Measurements from ENCODE around the gene MCM3AP. TPM values are rescaled to one million over a fixed set of nuclear protein-coding genes. Genes with fewer than 3 reads are reported as not detected.

Gene MCM3AP
- total RNA-seq, 2 donors from 2014 or later = 52.7 to 102 TPM

DNA sequence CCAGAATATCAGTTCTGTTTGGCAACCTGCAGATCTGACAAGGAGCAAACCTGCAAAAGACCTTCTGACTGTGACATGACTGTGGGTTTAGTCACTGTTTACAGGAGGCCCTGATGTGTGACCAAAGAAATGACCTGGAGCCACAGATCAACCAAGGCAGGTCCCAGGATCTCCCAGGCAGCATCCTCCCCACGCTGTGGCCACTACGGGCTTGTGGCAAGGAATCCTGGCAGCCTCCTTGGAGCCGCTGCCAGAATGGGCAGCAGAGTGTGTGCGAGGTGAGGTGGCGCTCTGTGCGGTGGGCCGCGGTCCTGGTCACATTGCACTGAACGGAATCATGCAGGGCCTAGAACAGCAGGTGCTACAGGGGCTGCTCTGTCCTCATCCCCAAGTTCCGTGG, 15.9 kb downstream of the MCM3AP start:
- no peak for TF ChIP-seq POLR2A (IDR thresholded peaks at IDR 0.05)
- TF ChIP-seq, protein P1, sequence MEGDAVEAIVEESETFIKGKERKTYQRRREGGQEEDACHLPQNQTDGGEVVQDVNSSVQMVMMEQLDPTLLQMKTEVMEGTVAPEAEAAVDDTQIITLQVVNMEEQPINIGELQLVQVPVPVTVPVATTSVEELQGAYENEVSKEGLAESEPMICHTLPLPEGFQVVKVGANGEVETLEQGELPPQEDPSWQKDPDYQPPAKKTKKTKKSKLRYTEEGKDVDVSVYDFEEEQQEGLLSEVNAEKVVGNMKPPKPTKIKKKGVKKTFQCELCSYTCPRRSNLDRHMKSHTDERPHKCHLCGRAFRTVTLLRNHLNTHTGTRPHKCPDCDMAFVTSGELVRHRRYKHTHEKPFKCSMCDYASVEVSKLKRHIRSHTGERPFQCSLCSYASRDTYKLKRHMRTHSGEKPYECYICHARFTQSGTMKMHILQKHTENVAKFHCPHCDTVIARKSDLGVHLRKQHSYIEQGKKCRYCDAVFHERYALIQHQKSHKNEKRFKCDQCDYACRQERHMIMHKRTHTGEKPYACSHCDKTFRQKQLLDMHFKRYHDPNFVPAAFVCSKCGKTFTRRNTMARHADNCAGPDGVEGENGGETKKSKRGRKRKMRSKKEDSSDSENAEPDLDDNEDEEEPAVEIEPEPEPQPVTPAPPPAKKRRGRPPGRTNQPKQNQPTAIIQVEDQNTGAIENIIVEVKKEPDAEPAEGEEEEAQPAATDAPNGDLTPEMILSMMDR (IDR thresholded peaks at IDR 0.05) = no peak
- Histone ChIP-seq H3K27me3 (no peaks in the 10 kb centered on the region), H3K4me1 (no peaks in the 10 kb centered on the region), H3K27ac (no peak overlapping the region), H3K36me3 (replicated peaks in 1 of 2; ENCODE audit: insufficient read depth in 1 of 2, low read depth in 2 of 2) (peaks cover 24 to 63% of the 10 kb centered on the region in 2 donors), H3K9me3 (no peaks in the 10 kb centered on the region), H3K4me3 (no peak overlapping the region)
- DNase-seq (no peak), ATAC-seq (no peak)
- 92 to 98% methylated on average over 9 to 10 of the region's 10 CpGs for WGBS, 2 donors
- intact Hi-C loops (cut with DNase I) = no loop called here

DNA sequence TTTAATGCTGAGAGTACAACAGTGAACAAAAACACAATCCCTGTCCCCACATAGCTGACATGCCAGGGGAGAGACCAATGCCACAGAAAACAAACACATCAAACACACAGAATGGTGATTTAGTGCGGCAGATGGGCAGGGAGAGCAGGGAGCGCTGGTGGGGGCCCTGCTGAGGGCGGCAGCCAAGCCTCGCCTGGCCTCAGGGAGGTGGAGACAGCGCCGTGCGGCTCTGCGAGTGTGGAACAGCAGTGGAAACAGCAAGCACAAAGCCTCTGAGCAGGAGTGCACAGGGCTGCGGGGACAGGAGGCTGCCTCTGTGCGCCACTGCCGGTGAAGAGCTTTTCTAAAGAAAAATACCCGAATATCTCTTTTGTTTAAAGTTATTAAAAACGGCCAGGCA, 17.0 kb downstream of the MCM3AP start:
- H3K4me3 ChIP-seq = no peak overlapping the region
- ATAC-seq (no peak), DNase-seq (no peak)
- intact Hi-C loops (cut with DNase I) = no loop called here
- no peaks in the 10 kb centered on the region for H3K9me3 ChIP-seq
- TF ChIP-seq, protein P1 (IDR thresholded peaks at IDR 0.05) = no peak
- no peak for TF ChIP-seq POLR2A (IDR thresholded peaks at IDR 0.05)
- peaks cover 24 to 53% of the 10 kb centered on the region in 2 donors for H3K36me3 ChIP-seq (replicated peaks in 1 of 2; ENCODE audit: insufficient read depth in 1 of 2, low read depth in 2 of 2)
- H3K27ac ChIP-seq = no peak overlapping the region
- H3K4me1 ChIP-seq = no peaks in the 10 kb centered on the region
- no peaks in the 10 kb centered on the region for H3K27me3 ChIP-seq
- 90% methylated on average over 13 of the region's 13 CpGs for WGBS, 2 donors

DNA sequence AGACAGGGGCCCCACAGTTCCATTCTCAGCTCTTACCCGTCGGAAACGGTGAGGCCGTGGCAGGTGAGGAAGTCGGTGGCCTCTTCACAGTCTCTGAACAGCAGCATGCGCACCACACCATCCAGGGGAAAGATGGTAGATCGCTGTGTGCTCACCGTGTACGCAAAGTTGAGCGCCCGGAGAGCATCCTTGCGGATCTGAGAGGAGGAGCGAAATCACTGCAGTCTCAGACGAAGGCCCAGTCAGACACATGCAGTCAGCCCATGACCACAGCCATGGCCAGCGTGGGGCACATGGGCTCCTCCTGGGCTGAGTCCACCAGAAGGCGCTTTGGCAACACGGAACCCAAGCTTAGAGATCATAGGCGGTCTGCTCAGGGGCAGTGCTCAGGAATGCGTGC, 18.5 kb downstream of the MCM3AP start:
- Histone ChIP-seq H3K9me3 (no peaks in the 10 kb centered on the region), H3K27me3 (no peaks in the 10 kb centered on the region), H3K4me3 (no peak overlapping the region), H3K4me1 (no peaks in the 10 kb centered on the region), H3K27ac (no peak overlapping the region), H3K36me3 (replicated peaks in 1 of 2; ENCODE audit: insufficient read depth in 1 of 2, low read depth in 2 of 2) (peaks cover 14 to 44% of the 10 kb centered on the region in 2 donors)
- TF ChIP-seq, protein P1 (IDR thresholded peaks at IDR 0.05) = no peak
- TF ChIP-seq POLR2A (IDR thresholded peaks at IDR 0.05) = no peak
- intact Hi-C loops (cut with DNase I) = no loop called here
- no peak for ATAC-seq
- DNase-seq = no peak
- 86 to 92% methylated on average over 18 to 19 of the region's 19 CpGs for WGBS, 2 donors

DNA sequence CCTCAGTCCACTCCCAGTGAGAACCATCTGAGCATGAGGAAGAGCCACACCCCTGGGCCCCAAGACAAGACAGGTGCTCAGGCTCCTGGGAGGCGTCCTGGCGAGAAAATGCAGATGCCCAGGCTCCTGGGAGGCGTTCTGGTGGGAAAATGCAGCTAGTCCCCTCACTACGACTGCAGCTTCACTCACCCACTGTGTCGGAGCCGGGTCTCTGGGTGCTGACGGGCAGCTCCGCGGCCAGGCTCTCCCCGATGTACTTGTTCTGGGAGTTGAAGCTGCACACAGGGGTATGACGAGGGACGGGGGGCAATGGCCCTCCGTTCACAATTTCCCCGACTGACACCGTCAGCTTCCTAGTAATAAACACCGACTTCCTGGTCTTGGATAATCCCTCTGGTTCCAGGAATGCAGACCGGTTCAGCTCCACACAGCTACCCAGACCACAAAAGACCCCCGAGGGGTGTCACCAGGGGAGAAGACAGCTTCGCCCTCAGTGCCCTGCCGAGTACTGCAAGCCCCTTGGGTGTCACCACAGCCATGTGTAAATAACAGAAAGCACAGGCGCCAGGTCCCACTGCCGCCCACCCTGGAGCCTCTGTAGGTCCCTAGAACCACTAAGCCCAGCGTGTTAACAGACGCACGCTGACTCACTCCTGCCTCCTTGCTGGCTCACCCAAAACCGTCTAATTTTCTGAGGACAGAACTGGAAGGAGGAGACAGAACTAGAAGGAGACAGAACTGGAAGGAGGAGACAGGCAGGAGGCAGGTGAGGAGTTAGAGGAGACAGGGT, 19.5 kb downstream of the MCM3AP start:
- ATAC-seq = no peak
- Histone ChIP-seq H3K27me3 (no peaks in the 10 kb centered on the region), H3K36me3 (replicated peaks in 1 of 2; ENCODE audit: insufficient read depth in 1 of 2, low read depth in 2 of 2) (peaks cover 15 to 43% of the 10 kb centered on the region in 2 donors), H3K4me1 (no peaks in the 10 kb centered on the region), H3K27ac (no peak overlapping the region), H3K9me3 (no peaks in the 10 kb centered on the region), H3K4me3 (no peak overlapping the region)
- WGBS, 2 donors = 86 to 90% methylated on average over 23 to 25 of the region's 26 CpGs
- no peak for TF ChIP-seq POLR2A (IDR thresholded peaks at IDR 0.05)
- TF ChIP-seq, protein P1 (IDR thresholded peaks at IDR 0.05) = no peak
- intact Hi-C loops (cut with DNase I) = no loop called here
- no peak for DNase-seq

DNA sequence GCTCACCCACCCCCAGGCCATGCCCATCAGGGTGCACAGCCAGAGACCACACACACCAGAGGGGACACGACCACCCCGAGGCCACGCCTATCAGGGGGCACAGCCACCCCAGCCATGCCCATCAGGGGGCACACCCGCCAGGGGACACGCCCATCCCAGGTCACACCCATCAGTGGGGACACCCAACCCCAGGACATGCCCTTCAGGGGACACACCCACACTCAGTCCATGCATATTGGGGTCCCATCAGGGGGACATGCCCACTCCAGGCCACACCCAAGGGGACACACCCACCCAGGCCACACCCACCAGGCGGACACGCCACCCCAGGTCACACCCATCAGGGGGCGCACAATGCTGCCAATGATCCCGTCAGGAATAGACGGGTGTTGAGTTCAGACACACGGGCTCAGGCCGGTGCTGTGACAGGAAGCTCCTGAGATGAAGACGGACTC, 20.7 kb downstream of the MCM3AP start:
- no peak for DNase-seq
- Histone ChIP-seq H3K4me3 (no peak overlapping the region), H3K27ac (no peak overlapping the region), H3K36me3 (replicated peaks in 1 of 2; ENCODE audit: insufficient read depth in 1 of 2, low read depth in 2 of 2) (peaks cover 27 to 45% of the 10 kb centered on the region in 2 donors), H3K4me1 (no peaks in the 10 kb centered on the region), H3K9me3 (no peaks in the 10 kb centered on the region), H3K27me3 (no peaks in the 10 kb centered on the region)
- WGBS, 2 donors = 87 to 98% methylated on average over 8 to 11 of the region's 13 CpGs
- TF ChIP-seq, protein P1 (IDR thresholded peaks at IDR 0.05) = no peak
- TF ChIP-seq POLR2A (IDR thresholded peaks at IDR 0.05) = no peak
- no peak for ATAC-seq
- intact Hi-C loops (cut with DNase I) = no loop called here

Measured in body of pancreas (tissue), 4 donors.